Peyer's patch (tissue), 4 donors: ENCODE data around the gene CPNE6.
"Not testable (repeated sequence)": the region's sequence is repeated elsewhere in the genome, so short reads cannot be mapped to it uniquely, and the experiment has no call there.

Source experiments
- POLR2A ChIP-seq, 2 donors: fragments of 450-650 bp; IDR thresholded peaks; one replicate each; pipeline ENCODE4 v1.5.1; 2017; ENCODE audit warnings: antibody characterized with exemption in 2 of 2, mild to moderate bottlenecking in 2 of 2, moderate library complexity in 2 of 2
- TF ChIP-seq, protein P1 (sequence below), 6 experiments: fragments of 450-650 bp in 4 of 6; fragments of 200-600 bp in 2 of 6; sonication (generic) in 1 of 6; IDR thresholded peaks; one replicate each; pipeline ENCODE4 v1.5.1; 2017 to 2019; ENCODE audit warnings: antibody characterized with exemption in 6 of 6, mild to moderate bottlenecking in 3 of 6, moderate library complexity in 1 of 6

DNA sequence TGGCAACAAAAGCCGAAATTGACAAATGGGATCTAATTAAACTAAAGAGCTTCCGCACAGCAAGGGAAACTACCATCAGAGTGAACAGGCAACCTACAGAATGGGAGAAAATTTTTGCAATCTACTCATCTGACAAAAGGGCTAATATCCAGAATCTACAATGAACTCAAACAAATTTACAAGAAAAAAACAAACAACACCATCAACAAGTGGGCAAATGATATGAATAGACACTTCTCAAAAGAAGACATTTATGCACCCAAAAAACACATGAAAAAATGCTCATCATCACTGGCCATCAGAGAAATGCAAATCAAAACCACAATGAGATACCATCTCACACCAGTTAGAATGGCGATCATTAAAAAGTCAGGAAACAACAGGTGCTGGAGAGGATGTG, 41.7 kb upstream of the CPNE6 start:
- TF ChIP-seq POLR2A (IDR thresholded peaks at IDR 0.05): not testable (repeated sequence)
- TF ChIP-seq, protein P1, sequence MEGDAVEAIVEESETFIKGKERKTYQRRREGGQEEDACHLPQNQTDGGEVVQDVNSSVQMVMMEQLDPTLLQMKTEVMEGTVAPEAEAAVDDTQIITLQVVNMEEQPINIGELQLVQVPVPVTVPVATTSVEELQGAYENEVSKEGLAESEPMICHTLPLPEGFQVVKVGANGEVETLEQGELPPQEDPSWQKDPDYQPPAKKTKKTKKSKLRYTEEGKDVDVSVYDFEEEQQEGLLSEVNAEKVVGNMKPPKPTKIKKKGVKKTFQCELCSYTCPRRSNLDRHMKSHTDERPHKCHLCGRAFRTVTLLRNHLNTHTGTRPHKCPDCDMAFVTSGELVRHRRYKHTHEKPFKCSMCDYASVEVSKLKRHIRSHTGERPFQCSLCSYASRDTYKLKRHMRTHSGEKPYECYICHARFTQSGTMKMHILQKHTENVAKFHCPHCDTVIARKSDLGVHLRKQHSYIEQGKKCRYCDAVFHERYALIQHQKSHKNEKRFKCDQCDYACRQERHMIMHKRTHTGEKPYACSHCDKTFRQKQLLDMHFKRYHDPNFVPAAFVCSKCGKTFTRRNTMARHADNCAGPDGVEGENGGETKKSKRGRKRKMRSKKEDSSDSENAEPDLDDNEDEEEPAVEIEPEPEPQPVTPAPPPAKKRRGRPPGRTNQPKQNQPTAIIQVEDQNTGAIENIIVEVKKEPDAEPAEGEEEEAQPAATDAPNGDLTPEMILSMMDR (IDR thresholded peaks at IDR 0.05): not testable (repeated sequence)
